ENCODE results near the gene CSRP2.

The CSRP2 gene

GRCh38 chr12:76878899-76879709 is at the start of gene CSRP2:
Gene CSRP2 (minus strand): TSS chr12:76879019. CDS start chr12:76866260, 12,759 bp downstream.
- peak; percentile 50 for DNase-seq

DNA sequence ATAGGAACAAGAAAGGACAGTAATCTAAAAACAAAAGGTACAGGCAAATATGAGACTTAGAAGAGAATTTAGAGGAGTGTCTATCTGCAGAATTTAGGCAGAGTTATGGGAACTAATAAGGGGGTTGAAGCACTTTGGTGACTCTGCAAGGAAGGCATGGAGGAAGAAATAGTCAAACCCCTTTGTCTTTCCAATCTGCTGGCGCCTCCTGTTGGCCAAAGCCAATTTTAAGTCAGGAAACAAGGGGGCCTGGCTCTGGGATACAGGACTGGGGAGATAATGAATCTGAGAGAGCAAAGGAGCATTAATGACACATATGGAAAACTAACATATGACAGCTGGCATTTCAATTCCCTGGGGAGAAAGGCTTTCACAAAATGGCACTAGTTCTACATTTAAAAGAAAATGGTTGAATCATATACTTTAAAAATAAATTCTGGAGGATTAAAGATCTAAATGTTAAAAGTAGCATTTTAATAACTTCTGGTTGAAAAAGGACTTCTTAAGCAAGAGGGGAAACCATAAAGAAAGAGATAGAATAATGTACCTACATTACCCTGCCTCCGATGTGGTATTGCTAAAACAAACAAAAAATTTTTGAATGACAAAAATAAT is 48.5 kb upstream of the CSRP2 start:
- DNase-seq: no peak

- no peak for DNase-seq
Measured at GRCh38 chr12:76925135-76925534, 46.3 kb upstream of the CSRP2 start.

DNA sequence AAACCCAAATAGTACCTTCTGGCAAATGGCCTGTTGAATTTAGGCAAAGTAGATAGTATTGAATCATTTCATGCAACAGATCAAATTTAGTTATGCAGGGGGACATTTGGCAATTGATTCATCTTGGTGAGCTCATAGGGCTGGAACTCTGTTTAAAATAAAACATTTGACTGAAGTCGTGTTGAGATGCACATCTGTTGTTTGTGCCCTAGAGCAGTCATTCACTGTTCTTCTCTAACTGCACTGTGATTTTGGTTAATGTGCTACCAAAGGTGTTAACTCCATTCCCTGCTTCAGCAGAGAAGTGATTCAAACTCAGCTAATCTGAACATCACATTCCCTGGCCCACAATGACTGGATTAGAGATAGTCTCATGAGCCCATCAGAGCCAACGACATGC is 44.0 kb upstream of the CSRP2 start:
- no peak for DNase-seq

DNA sequence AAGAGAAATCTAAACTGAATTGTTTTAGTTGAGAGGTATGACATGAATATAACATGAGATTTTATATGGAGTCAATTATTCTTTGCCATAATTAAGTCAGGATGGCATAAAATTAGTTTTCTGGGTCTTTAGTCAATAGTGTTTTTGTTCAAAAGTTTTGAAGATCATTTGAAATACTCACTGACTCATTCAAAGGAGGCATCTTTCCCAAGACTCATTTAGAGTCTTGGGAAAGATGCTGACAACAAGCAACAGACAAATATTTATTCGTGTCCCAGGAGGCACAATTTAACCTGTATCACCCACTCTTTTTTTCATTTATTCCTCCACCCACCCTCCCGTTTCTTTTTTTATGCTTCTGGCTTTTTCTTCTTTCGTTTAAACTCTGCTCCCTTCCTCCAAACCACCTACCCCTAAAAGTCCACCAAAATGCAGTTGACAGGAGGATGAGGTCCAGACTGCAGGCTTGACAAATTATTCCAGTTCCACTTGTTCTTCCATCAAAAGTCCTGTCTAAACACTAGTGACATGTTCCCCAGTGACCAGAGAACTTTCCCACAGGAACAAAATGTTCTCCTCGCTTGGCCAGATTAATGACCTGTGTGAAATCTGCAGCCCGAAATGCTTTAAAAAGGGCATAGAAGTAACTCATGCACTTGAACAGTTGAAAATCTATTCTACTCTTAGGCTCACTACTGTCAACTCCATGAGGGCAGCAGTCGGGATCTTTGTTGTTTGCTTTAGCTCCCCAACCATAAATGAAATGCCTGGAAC is 43.3 kb upstream of the CSRP2 start:
- DNase-seq: no peak

- DNase-seq: no peak
Measured at GRCh38 chr12:76921100-76921471, 42.3 kb upstream of the CSRP2 start.

DNA sequence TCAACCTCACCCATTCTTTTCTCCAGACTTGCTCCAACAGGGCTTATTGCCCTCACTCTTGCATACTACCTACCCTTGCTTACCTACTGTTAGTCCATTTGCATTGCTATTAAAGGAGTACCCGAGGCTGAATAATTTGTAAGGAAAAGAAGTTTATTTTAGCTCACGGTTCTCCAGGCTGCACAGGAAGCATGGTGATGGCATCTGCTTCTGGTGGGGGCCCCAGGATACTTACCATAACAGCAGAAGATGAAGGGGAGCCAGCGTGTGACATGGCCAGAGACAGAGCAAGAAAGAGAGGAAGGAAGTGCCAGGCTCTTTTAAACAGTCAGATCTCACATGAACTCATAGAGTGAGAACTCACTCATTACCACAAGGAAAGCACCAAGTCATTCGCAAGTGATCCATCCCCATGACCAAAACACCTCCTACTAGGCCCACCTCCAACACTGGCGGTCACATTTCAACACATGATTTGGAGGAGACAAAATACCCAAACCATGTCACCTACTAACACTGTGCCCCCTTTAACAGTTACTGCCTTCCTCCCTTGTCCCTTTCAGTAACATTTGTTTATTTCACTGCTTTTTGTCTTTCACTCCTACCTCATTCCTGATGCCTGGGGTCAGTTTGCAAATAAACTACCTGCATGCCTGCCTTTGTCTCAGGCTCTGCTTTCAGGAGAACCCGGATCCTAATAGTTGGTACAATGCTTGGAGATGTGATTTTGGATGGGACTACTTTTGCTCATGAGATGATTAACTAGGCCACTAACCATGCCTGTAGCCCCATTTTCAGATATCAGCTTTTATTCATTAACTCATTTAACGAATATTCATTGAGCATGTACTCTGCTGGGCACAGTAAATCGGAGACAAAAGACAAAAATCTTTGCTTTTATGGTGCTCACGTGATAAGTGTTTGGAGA is 41.6 kb upstream of the CSRP2 start:
- no peak for DNase-seq

- no peak for DNase-seq
Measured at GRCh38 chr12:76919383-76920171, 40.8 kb upstream of the CSRP2 start.

GRCh38 chr12:76916170-76916540 is 37.3 kb upstream of the CSRP2 start:
- no peak for DNase-seq

- DNase-seq: no peak
Measured at GRCh38 chr12:76915361-76916169, 36.7 kb upstream of the CSRP2 start.

- no peak for DNase-seq
Measured at GRCh38 chr12:76914102-76914859, 35.5 kb upstream of the CSRP2 start.

GRCh38 chr12:76909290-76909689 is 30.5 kb upstream of the CSRP2 start:
- DNase-seq: no peak

DNA sequence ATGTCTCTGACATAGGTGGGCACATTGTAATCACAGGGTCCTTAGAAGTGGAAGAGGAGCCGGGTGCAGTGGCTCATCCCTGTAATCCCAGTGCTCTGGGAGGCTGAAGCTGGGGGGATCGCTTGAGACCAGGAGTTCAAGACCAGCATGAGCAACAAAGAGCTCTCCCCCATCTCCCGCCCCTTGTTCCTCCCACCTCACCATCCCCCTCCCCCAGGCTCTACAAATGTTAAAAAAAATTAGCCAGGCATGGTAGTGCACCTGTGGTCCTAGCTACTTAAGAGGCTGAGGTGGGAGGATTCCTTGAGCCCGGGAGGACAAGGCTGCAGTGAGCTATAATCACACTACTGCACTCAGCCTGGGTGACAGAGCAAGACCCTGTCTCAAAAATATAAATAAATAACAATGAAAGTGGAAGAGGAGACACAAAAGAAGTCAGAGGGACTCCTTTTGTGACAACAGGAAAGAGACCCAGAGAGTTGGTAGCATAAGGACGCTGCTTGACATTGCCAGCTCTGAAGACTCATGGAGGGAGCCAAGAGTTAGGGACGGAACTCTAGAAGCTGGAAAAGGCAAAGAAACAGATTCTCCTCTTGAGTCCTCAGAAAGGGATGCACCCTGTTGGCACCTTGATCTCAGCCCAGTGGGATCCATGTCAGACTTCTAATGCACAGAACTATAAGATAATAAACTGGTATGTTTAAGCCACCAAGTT is 29.6 kb upstream of the CSRP2 start:
- no peak for DNase-seq

DNA sequence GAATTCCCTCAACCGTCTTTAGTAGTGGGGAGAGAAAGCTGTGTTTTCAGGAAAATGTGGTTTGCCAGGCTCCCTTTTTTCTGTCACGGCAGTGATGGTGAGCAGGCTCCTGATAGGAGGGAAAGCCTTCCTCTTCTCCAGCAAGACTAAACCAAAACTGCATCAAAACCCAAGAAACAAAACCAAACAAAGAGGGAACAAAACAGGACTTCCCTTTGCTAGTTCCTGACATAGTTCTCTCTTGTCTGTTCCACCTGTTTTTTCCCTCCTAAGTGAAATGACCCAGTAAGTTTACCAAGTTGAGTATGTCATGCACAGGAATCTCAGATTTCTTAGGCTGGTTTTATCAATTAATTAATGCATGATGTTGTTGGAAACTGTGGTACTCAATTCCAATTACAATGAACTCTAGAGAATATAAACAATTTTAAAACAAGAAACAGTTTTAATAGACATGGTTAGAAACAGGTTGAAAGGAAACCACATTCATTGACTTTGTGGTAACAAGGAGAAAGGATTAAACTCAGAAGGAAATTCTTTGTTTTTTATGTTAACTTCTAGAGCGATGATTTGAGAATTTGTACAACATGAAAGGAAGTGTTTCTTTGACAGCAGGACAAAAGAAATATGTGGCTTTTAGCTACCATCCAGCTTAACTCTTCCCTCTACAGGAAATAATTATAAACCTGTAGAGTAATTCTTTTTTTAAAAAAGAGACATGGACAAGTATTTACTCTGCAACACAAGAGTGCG is 23.0 kb upstream of the CSRP2 start:
- no peak for DNase-seq

- DNase-seq: no peak
Measured at GRCh38 chr12:76899522-76899921, 20.7 kb upstream of the CSRP2 start.

- no peak for DNase-seq
Measured at GRCh38 chr12:76898442-76898841, 19.6 kb upstream of the CSRP2 start.

GRCh38 chr12:76896274-76896673 is 17.5 kb upstream of the CSRP2 start:
- no peak for DNase-seq

GRCh38 chr12:76895796-76896195 is 17.0 kb upstream of the CSRP2 start:
- no peak for DNase-seq

GRCh38 chr12:76891609-76892008 is 12.8 kb upstream of the CSRP2 start:
- DNase-seq: no peak

Measured in CD4-positive, alpha-beta T cell treated with Interferon gamma for 1 hour (primary cell).